K562 (cell line): ENCODE data around the gene OR2S2. TPM values are rescaled to one million over a fixed set of nuclear protein-coding genes. Genes with fewer than 3 reads are reported as not detected.

Experiments used
- ATF7 ChIP-seq: fragments of 450-650 bp; IDR thresholded peaks from 2 replicates; pipeline ENCODE4 v1.7.1; 2014; ENCODE audit warnings: mild to moderate bottlenecking, moderate library complexity
- BDP1 ChIP-seq: IDR thresholded peaks from 3 replicates; pipeline ENCODE4 v1.6.1; 2011; ENCODE audit not compliant: insufficient read length, insufficient read depth
- BHLHE40 ChIP-seq: IDR thresholded peaks from 2 replicates; pipeline ENCODE4 v1.6.1; 2011; ENCODE audit warnings: low read length, improper control_type of control experiment
- CBFB ChIP-seq: sonication (generic); formaldehyde crosslinking; IDR thresholded peaks from 2 replicates; pipeline ENCODE4 v1.4.0; 2020; ENCODE audit warnings: mild to moderate bottlenecking, missing genetic modification reagents
- CTCF ChIP-seq, 3 experiments: IDR thresholded peaks in 2 of 3; conservative IDR thresholded peaks in 1 of 3; 2 replicates each; pipeline ENCODE4 v1.5.1; 2011 to 2012; ENCODE audit warnings: low read length in 3 of 3, mild to moderate bottlenecking in 3 of 3, control low read depth in 2 of 3, improper control_type of control experiment in 1 of 3, inconsistent platforms in 1 of 3, low read depth in 1 of 3, mixed read lengths in 1 of 3, moderate library complexity in 1 of 3; ENCODE audit not compliant: insufficient read depth in 2 of 3
- GTF2B ChIP-seq: IDR thresholded peaks from 2 replicates; pipeline ENCODE4 v1.6.1; 2011; ENCODE audit not compliant: insufficient read length; ENCODE audit errors: extremely low read depth
- IRF9 ChIP-seq: fragments of 450-650 bp; IDR thresholded peaks from 2 replicates; pipeline ENCODE4 v1.6.1; 2016; ENCODE audit warnings: missing biosample characterization, missing genetic modification characterization
- KDM1A ChIP-seq, 2 experiments: fragments of 450-650 bp; IDR thresholded peaks; 2 replicates each; pipeline ENCODE4 v1.6.1; 2016; ENCODE audit warnings: mild to moderate bottlenecking in 2 of 2
- MTF1 ChIP-seq: fragments of 250-450 bp; sonication (Bioruptor Pico); IDR thresholded peaks from 2 replicates; pipeline ENCODE4 v1.9.0; 2021; ENCODE audit warnings: moderate library complexity, mild to moderate bottlenecking, inconsistent platforms, borderline replicate concordance
- NR2C1 ChIP-seq, 2 experiments: fragments of 450-650 bp; IDR thresholded peaks; 2 replicates each; pipeline ENCODE4 v1.6.1; 2017; ENCODE audit warnings: mild to moderate bottlenecking in 2 of 2, antibody characterized with exemption in 1 of 2, inconsistent platforms in 1 of 2, missing compliant biosample characterization in 1 of 2, missing genetic modification characterization in 1 of 2
- NR2C2 ChIP-seq, 2 experiments: fragments of 200-800 bp in 1 of 2; sonication (Bioruptor generic) in 1 of 2; sonication (generic) in 1 of 2; formaldehyde crosslinking in 1 of 2; IDR thresholded peaks; 2 replicates each; pipeline versions ENCODE4 v1.6.1 to v1.8.0; 2016 to 2022; ENCODE audit warnings: mild to moderate bottlenecking in 1 of 2, missing compliant biosample characterization in 1 of 2, missing genetic modification characterization in 1 of 2, missing genetic modification reagents in 1 of 2
- POLR2AphosphoS2 ChIP-seq: IDR thresholded peaks from 2 replicates; pipeline ENCODE4 v1.6.1; 2012; ENCODE audit warnings: low read length, improper control_type of control experiment
- RB1 ChIP-seq: fragments of 450-650 bp; IDR thresholded peaks from 2 replicates; pipeline ENCODE4 v1.6.1; 2017; ENCODE audit warnings: low read depth, mild to moderate bottlenecking
- SMARCC2 ChIP-seq: fragments of 450-650 bp; IDR thresholded peaks from 2 replicates; pipeline ENCODE4 v1.6.1; 2017; ENCODE audit warnings: antibody characterized with exemption, moderate library complexity, mild to moderate bottlenecking, low read depth
- SPI1 ChIP-seq: IDR thresholded peaks from 2 replicates; pipeline ENCODE4 v1.6.1; 2011; ENCODE audit warnings: low read depth, low read length, control low read depth, borderline replicate concordance
- THAP7 ChIP-seq: fragments of 250-450 bp; sonication (Bioruptor Pico); IDR thresholded peaks from 2 replicates; pipeline ENCODE4 v1.5.0; 2021
- THRAP3 ChIP-seq: fragments of 450-650 bp; IDR thresholded peaks from 2 replicates; pipeline ENCODE4 v1.6.1; 2016; ENCODE audit warnings: mild to moderate bottlenecking, inconsistent platforms, borderline replicate concordance
- ZBTB8A ChIP-seq: fragments of 450-650 bp; IDR thresholded peaks from 2 replicates; pipeline ENCODE4 v1.6.1; 2018; ENCODE audit warnings: mild to moderate bottlenecking, moderate library complexity; ENCODE audit not compliant: partially characterized antibody
- ZNF3 ChIP-seq: fragments of 250-450 bp; sonication (Bioruptor Pico); IDR thresholded peaks from 2 replicates; pipeline ENCODE4 v1.5.0; 2021; ENCODE audit warnings: mild to moderate bottlenecking, moderate library complexity
- ZNF592 ChIP-seq: fragments of 450-650 bp; IDR thresholded peaks from 2 replicates; pipeline ENCODE4 v1.6.1; 2017; ENCODE audit warnings: antibody characterized with exemption, mild to moderate bottlenecking
- polyA plus RNA-seq, 8 experiments: library from polyadenylated mRNA; depleted of rRNA in 4 of 8; stranded (reverse) in 5 of 8; unstranded in 3 of 8; fragments of >200 nt; fragmentation: Nextera tagmentation in 2 of 8; fragmentation: Illumina TruSeq in 1 of 8; extraction: Ambion mirVana in 2 of 8; extraction: Trizol in 1 of 8; gene quantifications; 2 replicates each; pipeline versions ENCODE4 v1.2.1 to v1.2.3, GENCODE V29; 2011 to 2014; ENCODE audit warnings: inconsistent platforms in 1 of 8, missing spikeins in 1 of 8
- total RNA-seq, 7 experiments: library from RNA; depleted of rRNA in 6 of 7; stranded (reverse); fragments of >200 nt in 6 of 7; fragmentation: Illumina TruSeq in 2 of 7; extraction: Trizol in 2 of 7; gene quantifications; 2 replicates each; pipeline versions ENCODE4 v1.2.1 to v1.2.3, GENCODE V29; 2011 to 2021; ENCODE audit warnings: low replicate concordance in 1 of 7

Gene OR2S2
- total and polyA plus RNA-seq, 9 of the 15 experiments (the other 6 are each of a cell fraction or from before 2014, with no cell fraction given): not detected

GRCh38 chr9:35920051-35920620 is 37.8 kb downstream of the OR2S2 start (continued):
- TF ChIP-seq ATF7 (no peak), THRAP3 (no peak), BHLHE40 (no peak), MTF1 (CRISPR knock-in tag) (no peak), POLR2AphosphoS2 (no peak), CTCF (IDR thresholded peaks at IDR 0.05 in 2 of 3, conservative IDR thresholded peaks at IDR 0.05 in 1 of 3; ENCODE audit: insufficient read depth in 2 of 3, low read depth in 1 of 3, low read length in 3 of 3) (no peak), SPI1 (0 out of 2 replicates have a peak, but pooled peaks have one; percentile 28), GTF2B (no peak), SMARCC2 (no peak), NR2C1 (IDR thresholded peaks at IDR 0.05) (peak; percentile 74), NR2C1 (tag; IDR thresholded peaks at IDR 0.05) (peak; percentile 48; the same call in 1 of the 2 replicates), ZNF3 (CRISPR knock-in tag) (no peak), CBFB (CRISPR knock-in tag) (no peak), ZNF592 (peak; percentile 53), NR2C2 (CRISPR knock-in tag; IDR thresholded peaks at IDR 0.05) (peak; percentile 53; the same call in 1 of the 2 replicates), NR2C2 (tag; IDR thresholded peaks at IDR 0.05) (peak; percentile 59; the same call in 1 of the 2 replicates), KDM1A (IDR thresholded peaks at IDR 0.05) (no peak), RB1 (no peak), THAP7 (CRISPR knock-in tag) (no peak), BDP1 (no peak), IRF9 (tag) (no peak), ZBTB8A (no peak)
- TF ChIP-seq, all 486 proteins: peak for 4
